Astrocyte (in vitro differentiated cells and primary cell): Measurements from ENCODE around the gene ATG13. TPM values are rescaled to one million over a fixed set of nuclear protein-coding genes. Genes with fewer than 3 reads are reported as not detected.

Experiments used
- DNase-seq: peaks from one replicate; pipeline ENCODE4 v3.0.0-alpha.2; 2010; ENCODE audit warnings: low read depth
- FAIRE-seq: peaks from 2 replicates; lab custom pipeline; 2011; peaks lifted over from hg19 to GRCh38; lab: Jason Lieb, UNC
- H2AFZ ChIP-seq: 2 replicates; pipeline ENCODE4 v1.6.0; 2012; ENCODE audit warnings: low read depth, low read length, inconsistent platforms
- H3K27ac ChIP-seq: 2 replicates; pipeline ENCODE4 v1.5.1; 2011; ENCODE audit warnings: low read depth, low read length, inconsistent platforms
- H3K27me3 ChIP-seq: 2 replicates; pipeline ENCODE4 v1.6.0; 2011; ENCODE audit warnings: low read length, inconsistent platforms; ENCODE audit not compliant: insufficient read depth
- H3K36me3 ChIP-seq: 2 replicates; pipeline ENCODE4 v1.5.1; 2011; ENCODE audit warnings: low read length, inconsistent platforms; ENCODE audit not compliant: insufficient read depth
- H3K4me1 ChIP-seq: 2 replicates; pipeline ENCODE4 v1.5.1; 2011; ENCODE audit warnings: low read length, inconsistent platforms; ENCODE audit not compliant: insufficient read depth
- H3K4me2 ChIP-seq: 2 replicates; pipeline ENCODE4 v1.6.0; 2012; ENCODE audit warnings: low read length, inconsistent platforms
- H3K4me3 ChIP-seq: 2 replicates; pipeline ENCODE4 v1.5.1; 2011; ENCODE audit warnings: low read depth, mild to moderate bottlenecking, low read length, inconsistent platforms; ENCODE audit not compliant: insufficient read depth
- H3K79me2 ChIP-seq: 2 replicates; pipeline ENCODE4 v1.6.0; 2012; ENCODE audit warnings: mild to moderate bottlenecking, low read length, inconsistent platforms; ENCODE audit not compliant: insufficient read depth
- H3K9ac ChIP-seq: 2 replicates; pipeline ENCODE4 v1.6.0; 2012; ENCODE audit warnings: mild to moderate bottlenecking, low read length, inconsistent platforms
- H3K9me3 ChIP-seq: 2 replicates; pipeline ENCODE4 v1.5.1; 2012; ENCODE audit warnings: low read depth, mild to moderate bottlenecking, low read length, inconsistent platforms; ENCODE audit not compliant: insufficient read depth
- H4K20me1 ChIP-seq: 2 replicates; pipeline ENCODE4 v1.6.0; 2012; ENCODE audit warnings: low read length, inconsistent platforms; ENCODE audit not compliant: insufficient read depth
- H3K27ac Mint-ChIP-seq: one replicate; pipeline ENCODE4 v1.8.0; 2021; ENCODE audit warnings: mild to moderate bottlenecking, mixed read lengths; ENCODE audit not compliant: unreplicated experiment
- H3K27me3 Mint-ChIP-seq: one replicate; pipeline ENCODE4 v1.8.0; 2021; ENCODE audit warnings: low read depth, mixed read lengths; ENCODE audit not compliant: unreplicated experiment
- H3K36me3 Mint-ChIP-seq: one replicate; pipeline ENCODE4 v1.8.0; 2021; ENCODE audit warnings: low read depth, mixed read lengths; ENCODE audit not compliant: unreplicated experiment
- H3K4me1 Mint-ChIP-seq: one replicate; pipeline ENCODE4 v1.8.0; 2021; ENCODE audit warnings: low read depth, mixed read lengths; ENCODE audit not compliant: unreplicated experiment
- H3K4me3 Mint-ChIP-seq: one replicate; pipeline ENCODE4 v1.8.0; 2021; ENCODE audit warnings: mild to moderate bottlenecking, moderate library complexity, mixed read lengths; ENCODE audit not compliant: unreplicated experiment
- H3K9me3 Mint-ChIP-seq: one replicate; pipeline ENCODE4 v1.8.0; 2021; ENCODE audit warnings: mild to moderate bottlenecking, mixed read lengths; ENCODE audit not compliant: unreplicated experiment
- CTCF ChIP-seq: IDR thresholded peaks from 2 replicates; pipeline ENCODE4 v1.5.1; 2011; ENCODE audit warnings: low read depth, mild to moderate bottlenecking, inconsistent platforms, low read length, moderate library complexity; ENCODE audit not compliant: insufficient read depth
- EZH2 ChIP-seq: IDR thresholded peaks from 2 replicates; pipeline ENCODE4 v1.6.1; 2012; ENCODE audit warnings: mild to moderate bottlenecking, low read length, inconsistent platforms; ENCODE audit not compliant: insufficient read depth
- total RNA-seq: library from RNA; stranded (reverse); gene quantifications from 2 replicates; pipeline ENCODE4 v1.2.1, GENCODE V29; 2021

ATG13 gene
- total RNA-seq, 1 donor from 2014 or later: 116 TPM

- H3K4me1 Mint-ChIP-seq: peaks cover 5% of the 10 kb centered on the region
- H2AFZ ChIP-seq: no peak overlapping the region
- no peaks in the 10 kb centered on the region for H3K4me1 ChIP-seq
- no peaks in the 10 kb centered on the region for H3K9me3 Mint-ChIP-seq
- DNase-seq: no peak
- H3K27ac ChIP-seq: no peak overlapping the region
- peaks cover 15% of the 10 kb centered on the region for H4K20me1 ChIP-seq
- H3K27me3 ChIP-seq: no peaks in the 10 kb centered on the region
- peaks cover 15% of the 10 kb centered on the region for H3K36me3 ChIP-seq
- H3K27ac Mint-ChIP-seq: no peak overlapping the region
- H3K27me3 Mint-ChIP-seq: no peaks in the 10 kb centered on the region
- H3K4me3 Mint-ChIP-seq: no peak overlapping the region
- peaks cover 12% of the 10 kb centered on the region for H3K79me2 ChIP-seq
- no peaks in the 10 kb centered on the region for H3K9me3 ChIP-seq
- no peak for FAIRE-seq
- no peak overlapping the region for H3K4me3 ChIP-seq
- TF ChIP-seq CTCF: no peak
- no peak for TF ChIP-seq EZH2
- no peak overlapping the region for H3K9ac ChIP-seq
- peaks cover 5% of the 10 kb centered on the region for H3K36me3 Mint-ChIP-seq
- H3K4me2 ChIP-seq: no peak overlapping the region
These were observed 18.3 kb downstream of the ATG13 start for GRCh38 chr11:46635557-46636139.

- FAIRE-seq: no peak
- Histone ChIP-seq H3K27me3 (no peaks in the 10 kb centered on the region), H3K9me3 (no peaks in the 10 kb centered on the region), H3K4me1 (no peaks in the 10 kb centered on the region), H3K27ac (no peak overlapping the region), H3K4me2 (no peak overlapping the region), H3K4me3 (no peak overlapping the region), H4K20me1 (peaks cover 16% of the 10 kb centered on the region), H3K9ac (no peak overlapping the region), H3K79me2 (peaks cover 16% of the 10 kb centered on the region), H3K36me3 (peaks cover 6% of the 10 kb centered on the region), H2AFZ (no peak overlapping the region)
- Mint-ChIP-seq H3K4me3 (no peak overlapping the region), H3K9me3 (no peaks in the 10 kb centered on the region), H3K36me3 (peaks cover 5% of the 10 kb centered on the region), H3K4me1 (peaks cover 7% of the 10 kb centered on the region), H3K27ac (no peak overlapping the region), H3K27me3 (no peaks in the 10 kb centered on the region)
- no peak for DNase-seq
- no peak for TF ChIP-seq CTCF
- TF ChIP-seq EZH2: no peak
These were observed 20.2 kb downstream of the ATG13 start for GRCh38 chr11:46637546-46637945.

GRCh38 chr11:46639197-46639839 is 22.0 kb downstream of the ATG13 start:
- H3K9me3 Mint-ChIP-seq: no peaks in the 10 kb centered on the region
- Histone ChIP-seq H3K4me1 (no peaks in the 10 kb centered on the region), H3K9me3 (no peaks in the 10 kb centered on the region), H3K27ac (no peak overlapping the region), H3K79me2 (peaks cover 27% of the 10 kb centered on the region), H3K27me3 (no peaks in the 10 kb centered on the region), H3K4me2 (no peak overlapping the region), H3K9ac (no peak overlapping the region), H2AFZ (no peak overlapping the region), H3K4me3 (no peak overlapping the region), H3K36me3 (peaks cover 8% of the 10 kb centered on the region), H4K20me1 (peaks cover 26% of the 10 kb centered on the region)
- H3K27ac Mint-ChIP-seq: no peak overlapping the region
- peaks cover 10% of the 10 kb centered on the region for H3K4me1 Mint-ChIP-seq
- peaks cover 17% of the 10 kb centered on the region for H3K36me3 Mint-ChIP-seq
- DNase-seq (no peak), FAIRE-seq (no peak)
- no peaks in the 10 kb centered on the region for H3K27me3 Mint-ChIP-seq
- no peak for TF ChIP-seq EZH2
- no peak for TF ChIP-seq CTCF
- H3K4me3 Mint-ChIP-seq: no peak overlapping the region
